Measurements from ENCODE around the gene INAFM2. TPM values are rescaled to one million over a fixed set of nuclear protein-coding genes. Genes with fewer than 3 reads are reported as not detected.
A peak's percentile ranks its signal among the peaks of the same experiment; 100 is the strongest.

The INAFM2 gene
- total RNA-seq (ENCODE audit: low replicate concordance) = 11.5 and 18.2 TPM in 2 replicates

DNA sequence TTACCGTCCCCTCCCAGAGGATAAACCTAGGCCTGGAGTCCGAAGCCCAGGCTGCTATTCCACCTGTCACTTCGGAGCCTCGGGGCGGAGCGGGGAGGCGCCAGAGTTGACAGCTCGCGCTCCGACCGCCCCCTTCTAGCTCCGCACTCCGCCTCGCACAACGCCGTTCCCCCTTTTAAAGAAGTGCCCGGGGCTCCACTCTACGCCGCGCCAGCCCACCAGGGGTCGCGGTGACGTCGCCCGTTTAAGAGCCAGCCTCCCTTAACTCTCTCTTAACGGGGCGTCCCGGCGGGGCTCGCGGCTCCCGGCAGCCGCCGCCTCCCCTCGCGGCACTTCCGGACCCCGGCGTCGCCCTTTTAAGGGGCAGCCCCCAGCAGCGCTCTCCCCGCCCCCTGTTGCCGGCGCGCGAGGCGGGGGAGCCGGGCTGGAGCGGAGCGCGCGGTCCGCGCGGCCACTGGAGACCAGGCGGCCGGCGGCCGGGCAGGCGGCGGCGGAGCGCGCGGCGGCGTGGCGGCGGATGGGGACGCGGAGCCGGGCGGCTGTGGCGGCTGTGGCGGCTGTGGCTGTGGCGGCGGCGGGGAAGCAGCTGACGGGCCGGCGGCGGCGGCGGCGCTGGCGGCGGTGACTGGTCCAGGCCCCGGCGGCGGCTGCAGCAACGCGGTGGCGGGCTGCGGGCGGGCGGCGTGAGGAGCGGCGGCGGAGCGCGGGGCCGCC lies at the start of gene INAFM2:
INAFM2 (plus strand) TSS at position 454 of the 714 bp plus-strand sequence. CDS start 364 bp downstream, outside the sequence.
- no peak within 1 kb of the TSS for H3K27ac ChIP-seq
- no peaks in the 10 kb centered on the region for H3K36me3 ChIP-seq
- Mint-ChIP-seq H3K27me3 (ENCODE audit: insufficient read depth, low read depth) (peaks cover 15% of the 10 kb centered on the region), H3K9me3 (no peaks in the 10 kb centered on the region), H3K4me1 (peaks cover 61% of the 10 kb centered on the region), H3K27ac (no peak within 1 kb of the TSS), H3K4me3 (peak within 1 kb of the TSS; percentile 91), H3K36me3 (peaks cover 7% of the 10 kb centered on the region)
- peaks cover 48% of the 10 kb centered on the region for H3K4me1 ChIP-seq
- peaks cover 48% of the 10 kb centered on the region for H4K20me1 ChIP-seq (ENCODE audit: low read depth)
- peak within 1 kb of the TSS; percentile 47 for H2AFZ ChIP-seq (replicated peaks)
- no peaks in the 10 kb centered on the region for H3K9me3 ChIP-seq (ENCODE audit: low read depth)
- peak within 1 kb of the TSS; percentile 93 for H3K4me2 ChIP-seq
- no peak within 1 kb of the TSS for H3K9ac ChIP-seq
- H3K4me3 ChIP-seq = peak within 1 kb of the TSS; percentile 74
- peaks cover 47% of the 10 kb centered on the region for H3F3A ChIP-seq (ENCODE audit: low read depth)
- no peaks in the 10 kb centered on the region for H3K79me2 ChIP-seq (ENCODE audit: low read depth)
- DNase-seq (ENCODE audit: low spot score) = peak; percentile 97
- TF ChIP-seq EZH2 (IDR thresholded peaks at IDR 0.05) = no peak
- TF ChIP-seq, protein P1, sequence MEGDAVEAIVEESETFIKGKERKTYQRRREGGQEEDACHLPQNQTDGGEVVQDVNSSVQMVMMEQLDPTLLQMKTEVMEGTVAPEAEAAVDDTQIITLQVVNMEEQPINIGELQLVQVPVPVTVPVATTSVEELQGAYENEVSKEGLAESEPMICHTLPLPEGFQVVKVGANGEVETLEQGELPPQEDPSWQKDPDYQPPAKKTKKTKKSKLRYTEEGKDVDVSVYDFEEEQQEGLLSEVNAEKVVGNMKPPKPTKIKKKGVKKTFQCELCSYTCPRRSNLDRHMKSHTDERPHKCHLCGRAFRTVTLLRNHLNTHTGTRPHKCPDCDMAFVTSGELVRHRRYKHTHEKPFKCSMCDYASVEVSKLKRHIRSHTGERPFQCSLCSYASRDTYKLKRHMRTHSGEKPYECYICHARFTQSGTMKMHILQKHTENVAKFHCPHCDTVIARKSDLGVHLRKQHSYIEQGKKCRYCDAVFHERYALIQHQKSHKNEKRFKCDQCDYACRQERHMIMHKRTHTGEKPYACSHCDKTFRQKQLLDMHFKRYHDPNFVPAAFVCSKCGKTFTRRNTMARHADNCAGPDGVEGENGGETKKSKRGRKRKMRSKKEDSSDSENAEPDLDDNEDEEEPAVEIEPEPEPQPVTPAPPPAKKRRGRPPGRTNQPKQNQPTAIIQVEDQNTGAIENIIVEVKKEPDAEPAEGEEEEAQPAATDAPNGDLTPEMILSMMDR (IDR thresholded peaks at IDR 0.05) = peak; percentile 61
- TF ChIP-seq EZH2phosphoT487 (IDR thresholded peaks at IDR 0.05) = peak; percentile 48
- peaks cover 64% of the 10 kb centered on the region for H3K27me3 ChIP-seq

DNA sequence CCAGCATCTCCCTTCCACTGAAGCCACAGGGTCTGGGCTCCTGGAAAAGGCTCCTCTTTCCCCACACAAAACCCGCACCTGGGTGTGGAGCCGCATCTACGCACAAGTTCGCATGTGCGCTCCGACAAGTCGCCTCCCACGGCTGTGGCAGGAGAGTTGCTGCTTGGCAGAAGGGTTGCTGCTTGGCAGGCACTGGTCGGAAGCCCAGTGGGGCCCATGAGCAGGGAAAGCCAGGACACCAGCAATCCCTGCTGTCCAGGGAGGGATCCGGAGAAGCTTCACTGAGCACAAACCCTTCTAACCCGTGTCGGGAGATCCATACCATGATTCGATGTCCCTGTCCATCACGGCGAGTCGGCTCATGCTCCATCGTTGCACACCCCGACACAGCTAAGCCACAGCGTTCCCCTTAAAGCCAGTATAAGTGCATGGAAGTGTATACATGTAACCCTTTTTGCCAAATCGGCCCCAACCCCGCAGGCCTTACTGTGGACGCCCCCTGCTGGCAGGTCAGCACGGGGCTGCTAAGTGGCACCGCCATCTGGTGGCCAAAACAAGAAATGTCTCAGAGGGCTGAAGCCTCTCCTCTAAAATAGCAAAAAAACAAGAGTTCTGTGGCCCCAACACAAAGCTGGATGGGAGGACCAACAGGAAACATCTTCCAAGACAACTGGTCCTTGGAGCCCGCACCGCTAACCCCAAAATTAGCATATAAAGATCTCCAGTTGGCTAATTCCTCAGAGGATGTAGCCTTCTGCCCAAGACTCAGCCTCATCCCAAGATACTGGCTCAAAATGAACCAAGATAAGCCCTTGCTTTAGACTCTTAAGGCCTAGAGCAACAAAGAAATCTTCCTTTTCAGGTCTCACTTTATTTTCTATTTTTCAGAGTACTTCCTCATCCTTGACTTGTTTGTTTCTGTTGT lies 48.9 kb upstream of the INAFM2 start:
- Mint-ChIP-seq H3K27me3 (ENCODE audit: insufficient read depth, low read depth) (peaks cover 28% of the 10 kb centered on the region), H3K36me3 (no peaks in the 10 kb centered on the region), H3K9me3 (no peaks in the 10 kb centered on the region), H3K27ac (peak overlapping the region; percentile 83), H3K4me1 (peaks cover 31% of the 10 kb centered on the region), H3K4me3 (peak overlapping the region; percentile 12)
- H2AFZ ChIP-seq (replicated peaks) = no peak overlapping the region
- H3F3A ChIP-seq (ENCODE audit: low read depth) = no peaks in the 10 kb centered on the region
- H3K4me3 ChIP-seq = no peak overlapping the region
- H3K27ac ChIP-seq = no peak overlapping the region
- TF ChIP-seq, protein P1 (IDR thresholded peaks at IDR 0.05) = peak; percentile 100
- TF ChIP-seq EZH2phosphoT487 (IDR thresholded peaks at IDR 0.05) = no peak
- peak; percentile 31 for TF ChIP-seq EZH2 (IDR thresholded peaks at IDR 0.05)
- peaks cover 1% of the 10 kb centered on the region for H3K4me1 ChIP-seq
- peaks cover 29% of the 10 kb centered on the region for H3K27me3 ChIP-seq
- no peaks in the 10 kb centered on the region for H3K9me3 ChIP-seq (ENCODE audit: low read depth)
- no peaks in the 10 kb centered on the region for H3K36me3 ChIP-seq
- no peaks in the 10 kb centered on the region for H3K79me2 ChIP-seq (ENCODE audit: low read depth)
- H3K4me2 ChIP-seq = no peak overlapping the region
- peak; percentile 92 for DNase-seq (ENCODE audit: low spot score)
- no peak overlapping the region for H3K9ac ChIP-seq
- peaks cover under 1% of the 10 kb centered on the region for H4K20me1 ChIP-seq (ENCODE audit: low read depth)

GRCh38 chr15:40275523-40275922 lies 48.0 kb upstream of the INAFM2 start:
- Histone ChIP-seq H3K4me1 (peaks cover 11% of the 10 kb centered on the region), H3K79me2 (ENCODE audit: low read depth) (no peaks in the 10 kb centered on the region), H4K20me1 (ENCODE audit: low read depth) (peaks cover 9% of the 10 kb centered on the region), H3K4me2 (no peak overlapping the region), H3K36me3 (no peaks in the 10 kb centered on the region), H3F3A (ENCODE audit: low read depth) (peaks cover 8% of the 10 kb centered on the region), H3K27ac (no peak overlapping the region), H3K9me3 (ENCODE audit: low read depth) (no peaks in the 10 kb centered on the region), H3K27me3 (peaks cover 38% of the 10 kb centered on the region), H3K4me3 (no peak overlapping the region), H3K9ac (no peak overlapping the region), H2AFZ (replicated peaks) (no peak overlapping the region)
- no peak overlapping the region for H3K4me3 Mint-ChIP-seq
- no peak overlapping the region for H3K27ac Mint-ChIP-seq
- H3K36me3 Mint-ChIP-seq = no peaks in the 10 kb centered on the region
- H3K4me1 Mint-ChIP-seq = peaks cover 39% of the 10 kb centered on the region
- peaks cover 33% of the 10 kb centered on the region for H3K27me3 Mint-ChIP-seq (ENCODE audit: insufficient read depth, low read depth)
- no peak for DNase-seq (ENCODE audit: low spot score)
- H3K9me3 Mint-ChIP-seq = no peaks in the 10 kb centered on the region
- TF ChIP-seq EZH2phosphoT487 (IDR thresholded peaks at IDR 0.05) (no peak), EZH2 (IDR thresholded peaks at IDR 0.05) (no peak)
- TF ChIP-seq, protein P1 (IDR thresholded peaks at IDR 0.05) = no peak
